NCI-H146 treated with DMSO at 0.1 percent for 48 hours (cell line): ENCODE measurements around the gene DPH7.
"Not testable (repeated sequence)": the region's sequence is repeated elsewhere in the genome, so short reads cannot be mapped to it uniquely, and the experiment has no call there.

ENCODE experiments used
- DNase-seq: peaks from one replicate; lab custom pipeline; 2025; ENCODE audit not compliant: unreplicated experiment; lab: John Stamatoyannopoulos, UW

The DPH7 gene

DNA sequence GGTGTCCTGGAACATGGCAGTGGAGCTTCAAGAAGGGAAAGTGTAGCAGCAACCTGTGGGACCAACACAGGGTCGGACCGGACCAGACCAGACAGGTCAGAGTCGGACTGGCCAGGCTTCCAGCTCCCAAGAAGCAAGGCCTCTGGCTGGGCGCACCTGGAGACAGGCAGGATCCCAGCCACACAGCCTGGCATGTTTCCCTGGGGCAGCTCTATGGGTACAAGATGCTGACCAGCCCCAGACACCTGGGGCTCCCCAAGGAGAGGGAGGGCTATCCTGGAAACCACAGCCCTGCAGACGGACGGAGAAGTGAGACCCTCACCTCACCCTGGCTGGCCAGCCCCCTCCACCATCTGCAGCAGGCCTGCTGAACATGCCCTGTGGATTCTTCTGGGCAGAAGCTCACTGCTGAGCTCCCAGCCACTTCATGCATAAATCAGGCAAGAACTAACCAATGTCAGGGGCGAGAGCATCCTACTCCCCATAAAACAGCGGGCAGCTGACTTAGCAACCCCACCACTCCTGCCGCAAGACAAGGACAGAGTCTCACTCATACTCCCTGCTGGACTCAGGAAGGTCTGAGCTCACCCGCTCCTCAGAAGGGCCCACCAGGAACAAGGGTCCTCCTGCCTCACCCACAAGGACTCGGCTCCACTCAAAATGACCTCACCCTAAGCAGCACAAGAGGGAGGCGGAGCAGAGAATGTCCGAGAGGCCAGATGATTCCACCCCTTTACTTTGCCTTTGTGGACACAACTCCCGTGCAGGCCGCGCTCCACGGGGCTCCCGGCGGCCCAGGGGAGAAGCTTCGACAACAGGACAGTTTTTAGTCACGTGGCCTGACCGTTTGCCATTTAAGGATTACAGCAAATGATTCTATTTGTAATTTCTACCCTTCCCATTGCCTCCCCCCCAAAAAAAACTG, 2.9 kb upstream of the DPH7 start:
- DNase-seq, result no peak

- no peak for DNase-seq
Measured at GRCh38 chr9:137580954-137581322, 2.2 kb upstream of the DPH7 start.

DNA sequence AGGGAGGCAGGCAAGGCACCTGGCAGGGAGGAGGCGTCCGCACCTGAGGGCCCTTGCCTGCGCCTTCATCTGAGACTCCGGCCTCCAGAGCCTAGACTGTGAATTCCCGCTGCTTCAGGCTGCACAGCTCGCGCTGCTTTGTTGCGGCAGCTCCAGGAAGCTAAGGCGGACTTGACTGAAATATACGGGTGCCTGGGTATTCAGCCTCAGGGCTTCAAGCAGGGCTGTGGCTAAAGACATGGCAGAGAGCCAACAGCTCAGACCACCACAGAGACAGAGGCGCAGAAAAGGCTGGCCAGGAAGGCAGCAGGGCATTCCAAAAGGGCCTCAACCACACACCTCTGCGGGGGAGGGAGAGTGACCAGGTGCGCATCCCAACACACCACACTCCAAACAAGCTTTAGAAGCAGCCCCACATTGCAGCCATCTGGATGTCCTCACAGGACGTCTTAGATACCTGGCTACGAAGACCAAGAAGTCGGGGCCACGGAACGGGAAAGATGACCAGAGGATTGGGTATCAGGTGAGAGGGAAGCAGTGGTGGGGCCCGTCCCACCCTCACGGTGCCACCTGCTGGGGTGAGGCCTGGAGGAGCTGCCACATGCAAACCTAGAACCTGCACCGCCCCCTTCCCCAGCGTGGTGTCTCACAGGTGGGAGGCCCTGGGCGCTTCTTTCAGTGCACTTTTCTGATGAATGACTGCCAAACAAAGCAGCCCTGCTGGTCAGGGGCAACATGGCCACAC, 1.7 kb upstream of the DPH7 start:
- no peak for DNase-seq

GRCh38 chr9:137579259-137579604, 507 bp upstream of the DPH7 start:
- no peak for DNase-seq

- DNase-seq, result no peak
Measured at GRCh38 chr9:137575716-137576411, 2.9 kb downstream of the DPH7 start.

DNA sequence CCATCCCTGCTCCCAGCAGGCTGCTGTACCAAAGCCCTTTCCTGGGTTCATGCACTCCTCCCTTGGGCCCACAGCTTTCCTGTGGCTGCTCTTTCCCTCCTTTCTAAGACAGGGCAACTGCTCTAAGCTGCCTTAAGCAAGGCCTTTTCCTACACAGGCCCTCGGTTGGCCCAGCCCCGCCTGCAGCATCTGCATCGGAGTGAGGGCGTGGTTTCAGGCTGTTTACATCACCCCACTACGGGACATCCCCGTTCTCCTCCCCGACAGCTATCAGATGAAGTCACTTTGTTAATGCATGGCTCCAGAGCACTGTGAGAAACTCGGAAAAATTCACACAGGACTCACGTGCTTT, 3.4 kb downstream of the DPH7 start:
- DNase-seq, result no peak

DNA sequence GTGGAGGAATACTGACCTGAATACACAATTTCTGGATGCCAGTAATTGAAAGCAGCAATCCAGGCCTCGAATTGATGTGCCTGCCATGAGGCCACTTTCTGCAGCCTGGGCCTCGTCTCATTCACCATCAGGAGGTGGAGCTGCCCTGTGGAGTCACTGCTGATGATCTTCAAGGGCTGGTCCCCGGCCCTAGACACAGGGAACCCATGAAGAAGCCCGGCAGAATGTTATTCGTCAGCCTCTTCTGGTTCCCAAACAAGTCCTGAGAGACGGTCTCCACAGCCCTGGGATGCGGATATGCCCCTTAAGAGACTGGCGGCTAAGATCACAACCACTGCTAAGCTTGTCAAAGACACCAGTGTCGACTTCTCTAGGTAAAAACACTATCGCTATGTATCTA, 4.5 kb downstream of the DPH7 start:
- no peak for DNase-seq

GRCh38 chr9:137570566-137570965, 8.2 kb downstream of the DPH7 start:
- DNase-seq, result no peak

DNA sequence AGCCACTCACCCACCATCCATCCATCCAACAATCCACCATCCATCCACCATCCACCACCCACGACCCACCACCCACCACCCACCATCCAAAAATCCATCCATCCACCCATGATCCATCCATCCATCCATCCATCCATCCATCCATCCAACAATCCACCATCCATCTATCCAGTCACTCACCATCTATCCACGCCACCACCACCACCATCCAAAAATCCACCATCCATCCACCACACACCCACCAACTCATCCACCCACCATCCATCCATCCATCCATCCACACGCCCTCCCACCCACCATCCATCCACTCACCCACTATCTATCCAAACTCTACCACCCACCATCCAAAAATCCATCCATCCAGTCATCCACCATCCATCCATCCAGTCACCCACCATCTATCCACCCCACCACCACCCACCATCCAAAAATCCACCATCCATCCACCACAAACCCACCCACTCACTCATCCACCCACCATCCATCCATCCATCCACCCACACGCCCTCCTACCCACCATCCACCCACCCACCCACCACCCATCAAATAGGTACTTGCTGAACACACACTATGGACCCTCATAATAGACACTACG, 9.0 kb downstream of the DPH7 start:
- DNase-seq, result no peak

DNA sequence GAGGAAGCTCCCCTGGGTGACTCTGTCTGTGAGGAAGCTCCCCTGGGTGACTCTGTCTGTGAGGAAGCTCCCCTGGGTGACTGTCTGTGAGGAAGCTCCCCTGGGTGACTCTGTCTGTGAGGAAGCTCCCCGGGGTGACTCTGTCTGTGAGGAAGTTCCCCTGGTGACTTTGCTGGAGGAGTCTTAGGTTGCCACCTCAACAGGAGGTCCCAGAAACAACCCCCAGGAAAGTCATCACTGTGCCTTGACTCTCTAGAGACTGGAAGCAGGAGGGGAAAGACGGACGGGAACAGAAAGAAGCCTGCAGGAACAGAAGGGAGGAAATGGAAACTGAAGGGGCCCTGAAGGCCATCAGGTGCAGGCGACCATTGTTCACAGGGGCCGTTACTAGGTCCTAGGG, 10.3 kb downstream of the DPH7 start:
- DNase-seq, result not testable (repeated sequence)

- DNase-seq, result no peak
Measured at GRCh38 chr9:137564817-137565411, 13.8 kb downstream of the DPH7 start.

- DNase-seq, result no peak
Measured at GRCh38 chr9:137564134-137564533, 14.6 kb downstream of the DPH7 start.

DNA sequence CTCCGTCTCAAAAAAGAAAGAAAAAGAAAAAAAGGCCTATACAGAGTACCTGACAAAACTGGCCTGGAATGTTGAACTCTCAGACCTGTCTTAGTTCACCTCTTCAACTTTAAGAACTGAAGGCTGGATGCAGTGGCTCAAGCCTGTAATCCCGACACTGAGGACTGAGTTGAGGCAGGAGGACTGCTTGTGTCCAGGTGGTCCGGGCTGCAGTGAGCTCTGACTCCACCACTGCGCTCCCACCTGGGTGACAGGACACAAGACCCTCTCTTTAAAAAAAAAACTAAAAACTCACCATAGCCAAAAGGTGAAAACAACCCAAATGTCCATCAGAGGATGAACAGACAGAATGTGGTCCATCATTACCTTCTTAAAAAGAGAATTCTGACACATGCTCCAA, 20.6 kb downstream of the DPH7 start:
- DNase-seq, result no peak

- no peak for DNase-seq
Measured at GRCh38 chr9:137556069-137556838, 22.5 kb downstream of the DPH7 start.

- no peak for DNase-seq
Measured at GRCh38 chr9:137555179-137555578, 23.5 kb downstream of the DPH7 start.

DNA sequence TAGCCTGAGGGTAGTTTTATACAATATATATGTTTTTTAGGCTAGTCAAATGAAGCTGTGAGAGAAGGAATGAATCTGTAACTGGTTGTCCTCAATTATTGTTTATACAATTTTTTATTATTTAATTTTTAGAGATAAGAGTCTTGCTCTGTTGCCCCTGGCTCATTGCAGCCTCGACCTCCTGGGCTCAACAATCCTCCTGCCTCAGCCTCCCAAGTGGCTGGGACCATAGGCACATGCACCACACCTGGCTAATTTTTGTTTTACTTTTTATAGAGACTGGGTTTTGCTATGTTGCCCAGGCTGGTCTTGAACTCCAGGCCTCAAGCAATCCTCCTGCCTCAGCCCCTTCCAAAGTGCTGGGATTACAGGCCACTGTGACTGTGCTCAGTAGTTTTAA, 24.4 kb downstream of the DPH7 start:
- DNase-seq, result no peak

DNA sequence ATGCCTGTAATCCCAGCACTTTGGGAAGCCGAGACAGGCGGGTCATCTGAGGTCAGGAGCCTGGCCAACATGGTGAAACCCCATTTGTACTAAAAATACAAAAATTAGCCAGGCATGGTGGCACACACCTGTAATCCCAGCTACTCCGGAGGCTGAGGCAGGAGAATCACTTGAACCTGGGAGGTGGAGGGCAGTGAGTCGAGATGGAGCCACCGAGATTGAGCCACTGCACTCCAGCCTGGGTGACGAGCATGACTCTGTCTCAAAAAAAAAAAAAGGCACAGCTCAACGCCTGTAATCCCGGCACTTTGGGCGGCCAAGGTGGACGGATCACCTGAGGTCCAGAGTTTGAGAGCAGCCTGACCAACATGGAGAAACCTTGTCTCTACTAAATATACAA, 25.1 kb downstream of the DPH7 start:
- not testable (repeated sequence) for DNase-seq

GRCh38 chr9:137552022-137552768, 26.5 kb downstream of the DPH7 start:
- DNase-seq, result no peak

- DNase-seq, result peak; percentile 60
Measured at GRCh38 chr9:137551264-137552021, 27.3 kb downstream of the DPH7 start, which contains the start of gene MRPL41. TSS of gene MRPL41 (plus strand) at chr9:137551879. CDS start at chr9:137552082, 203 bp downstream.
